Ishikawa (cell line): ENCODE data around the gene OGA.
A peak's percentile ranks its signal among the peaks of the same experiment; 100 is the strongest.

Experiments used
- CEBPB ChIP-seq: IDR thresholded peaks from 2 replicates; pipeline ENCODE4 v1.6.1; 2012
- CREB1 ChIP-seq: IDR thresholded peaks from 2 replicates; pipeline ENCODE4 v1.6.1; 2012; ENCODE audit warnings: low read depth
- EGR1 ChIP-seq: IDR thresholded peaks from 2 replicates; pipeline ENCODE4 v1.6.1; 2012
- EP300 ChIP-seq: IDR thresholded peaks from 2 replicates; pipeline ENCODE4 v1.6.1; 2012; ENCODE audit warnings: borderline replicate concordance
- FOXM1 ChIP-seq: IDR thresholded peaks from 2 replicates; pipeline ENCODE4 v1.6.1; 2012; ENCODE audit warnings: low read depth, borderline replicate concordance
- MAX ChIP-seq: IDR thresholded peaks from 2 replicates; pipeline ENCODE4 v1.6.1; 2012
- NFIC ChIP-seq: IDR thresholded peaks from 2 replicates; pipeline ENCODE4 v1.6.1; 2012
- RAD21 ChIP-seq: IDR thresholded peaks from 2 replicates; pipeline ENCODE4 v1.6.1; 2012; ENCODE audit warnings: low read depth
- TAF1 ChIP-seq: IDR thresholded peaks from 2 replicates; pipeline ENCODE4 v1.6.1; 2012; ENCODE audit warnings: low read depth, mild to moderate bottlenecking
- TCF12 ChIP-seq: IDR thresholded peaks from 2 replicates; pipeline ENCODE4 v1.6.1; 2012; ENCODE audit warnings: low read depth
- TEAD4 ChIP-seq: IDR thresholded peaks from 2 replicates; pipeline ENCODE4 v1.6.1; 2012
- YY1 ChIP-seq: IDR thresholded peaks from 2 replicates; pipeline ENCODE4 v1.6.1; 2012; ENCODE audit warnings: low read depth
- ZBTB7A ChIP-seq: IDR thresholded peaks from 2 replicates; pipeline ENCODE4 v1.6.1; 2012; ENCODE audit warnings: low read depth
- TF ChIP-seq, protein P1 (sequence below): IDR thresholded peaks from 2 replicates; pipeline ENCODE4 v1.6.1; 2012; ENCODE audit warnings: low read depth, mild to moderate bottlenecking
- TF ChIP-seq, protein P2 (sequence below): IDR thresholded peaks from 2 replicates; pipeline ENCODE4 v1.6.1; 2012

OGA gene

DNA sequence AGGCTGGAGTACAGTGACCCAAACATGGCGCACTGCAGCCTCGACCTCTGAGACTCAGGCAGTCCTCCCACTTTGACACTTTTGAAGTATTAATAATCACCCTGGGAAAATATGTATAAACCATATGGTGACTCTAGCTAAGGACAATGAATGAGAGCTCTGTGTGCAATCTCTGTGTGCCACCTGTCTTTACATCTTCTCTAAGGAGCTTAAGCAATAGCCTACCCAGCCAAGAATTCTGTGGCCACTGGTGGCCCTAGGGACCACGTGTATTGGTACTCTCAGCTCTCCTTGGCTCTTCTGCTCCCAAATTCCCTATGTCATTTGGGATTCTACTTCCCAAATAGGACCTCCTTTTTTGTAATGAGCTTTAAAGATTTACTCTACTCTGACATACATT, 66.0 kb downstream of the OGA start:
- no peak for TF ChIP-seq ZBTB7A
- no peak for TF ChIP-seq MAX
- no peak for TF ChIP-seq TEAD4
- TF ChIP-seq CEBPB = no peak
- no peak for TF ChIP-seq RAD21
- no peak for TF ChIP-seq CREB1
- TF ChIP-seq EGR1 = no peak
- no peak for TF ChIP-seq YY1
- TF ChIP-seq TCF12 = no peak
- no peak for TF ChIP-seq TAF1
- no peak for TF ChIP-seq EP300

DNA sequence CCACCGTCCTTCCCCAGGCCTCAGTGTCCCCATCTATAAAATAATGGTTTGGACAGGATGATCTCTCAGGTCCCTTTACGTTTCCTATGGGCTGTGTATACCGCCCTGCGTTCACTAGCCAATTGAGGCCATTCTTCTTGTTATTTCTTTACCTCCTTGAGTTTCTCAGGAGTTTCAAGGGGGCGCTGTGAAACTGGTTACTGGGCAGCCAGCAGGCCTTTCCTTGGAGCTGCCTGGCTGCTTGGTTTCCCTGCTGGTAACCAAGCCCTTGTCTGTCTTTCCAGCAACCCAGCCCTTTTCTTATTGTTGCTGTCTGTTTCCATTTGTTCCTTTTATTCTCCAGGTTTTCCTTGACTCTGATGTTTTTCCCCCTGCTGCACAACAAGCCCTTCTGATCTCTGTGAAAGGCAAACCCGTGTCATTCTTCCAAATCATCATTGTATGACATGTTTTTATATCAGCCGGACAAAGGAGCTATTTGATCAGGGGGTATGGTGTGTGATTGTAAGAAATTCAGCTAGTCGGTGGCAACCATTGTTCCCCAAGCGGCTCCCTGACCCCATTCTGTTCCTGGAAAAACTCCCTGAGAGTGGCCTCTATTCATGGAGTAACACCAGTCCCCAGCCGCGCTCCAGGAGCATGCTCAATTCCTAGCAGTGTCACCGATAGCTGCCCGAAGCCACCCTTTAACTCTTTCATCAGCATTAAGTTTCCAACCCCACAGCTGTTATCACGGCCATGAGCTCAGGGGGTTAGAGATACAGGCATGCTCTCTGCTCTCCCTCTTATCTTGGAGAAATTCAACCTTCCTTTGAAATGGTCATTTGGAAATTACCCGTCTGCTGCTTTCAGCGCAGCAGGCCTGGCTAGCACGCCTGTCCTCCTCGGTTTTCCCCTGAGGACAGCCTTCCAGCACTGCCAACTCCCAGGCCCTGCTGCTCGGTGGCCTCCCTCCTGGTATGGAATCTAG, 68.9 kb downstream of the OGA start:
- no peak for TF ChIP-seq MAX
- TF ChIP-seq RAD21 = peak; percentile 50
- no peak for TF ChIP-seq CREB1

DNA sequence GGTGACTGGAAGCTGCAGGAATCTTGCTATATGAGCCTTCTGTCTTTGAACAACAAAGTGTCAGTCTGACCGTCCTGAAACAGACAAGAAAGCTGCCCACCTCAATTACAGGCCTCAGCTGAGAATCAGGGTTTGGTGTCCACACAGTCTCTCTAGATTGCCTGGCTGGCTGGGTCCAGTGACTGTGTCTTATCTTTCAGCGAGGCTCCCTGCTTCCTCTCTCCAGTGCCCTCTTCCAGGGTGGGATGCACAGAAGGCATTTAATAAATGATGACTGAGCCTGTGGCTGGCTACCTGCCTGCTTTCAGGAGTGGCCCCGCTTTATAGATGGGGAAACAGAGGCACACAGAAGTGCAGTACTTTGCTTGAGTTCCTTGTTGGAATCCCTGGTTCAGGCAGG, 69.7 kb downstream of the OGA start:
- TF ChIP-seq ZBTB7A (no peak), TAF1 (no peak), RAD21 (no peak), EP300 (no peak), CEBPB (no peak), MAX (no peak), EGR1 (no peak), YY1 (no peak), CREB1 (no peak)
- TF ChIP-seq, protein P1, sequence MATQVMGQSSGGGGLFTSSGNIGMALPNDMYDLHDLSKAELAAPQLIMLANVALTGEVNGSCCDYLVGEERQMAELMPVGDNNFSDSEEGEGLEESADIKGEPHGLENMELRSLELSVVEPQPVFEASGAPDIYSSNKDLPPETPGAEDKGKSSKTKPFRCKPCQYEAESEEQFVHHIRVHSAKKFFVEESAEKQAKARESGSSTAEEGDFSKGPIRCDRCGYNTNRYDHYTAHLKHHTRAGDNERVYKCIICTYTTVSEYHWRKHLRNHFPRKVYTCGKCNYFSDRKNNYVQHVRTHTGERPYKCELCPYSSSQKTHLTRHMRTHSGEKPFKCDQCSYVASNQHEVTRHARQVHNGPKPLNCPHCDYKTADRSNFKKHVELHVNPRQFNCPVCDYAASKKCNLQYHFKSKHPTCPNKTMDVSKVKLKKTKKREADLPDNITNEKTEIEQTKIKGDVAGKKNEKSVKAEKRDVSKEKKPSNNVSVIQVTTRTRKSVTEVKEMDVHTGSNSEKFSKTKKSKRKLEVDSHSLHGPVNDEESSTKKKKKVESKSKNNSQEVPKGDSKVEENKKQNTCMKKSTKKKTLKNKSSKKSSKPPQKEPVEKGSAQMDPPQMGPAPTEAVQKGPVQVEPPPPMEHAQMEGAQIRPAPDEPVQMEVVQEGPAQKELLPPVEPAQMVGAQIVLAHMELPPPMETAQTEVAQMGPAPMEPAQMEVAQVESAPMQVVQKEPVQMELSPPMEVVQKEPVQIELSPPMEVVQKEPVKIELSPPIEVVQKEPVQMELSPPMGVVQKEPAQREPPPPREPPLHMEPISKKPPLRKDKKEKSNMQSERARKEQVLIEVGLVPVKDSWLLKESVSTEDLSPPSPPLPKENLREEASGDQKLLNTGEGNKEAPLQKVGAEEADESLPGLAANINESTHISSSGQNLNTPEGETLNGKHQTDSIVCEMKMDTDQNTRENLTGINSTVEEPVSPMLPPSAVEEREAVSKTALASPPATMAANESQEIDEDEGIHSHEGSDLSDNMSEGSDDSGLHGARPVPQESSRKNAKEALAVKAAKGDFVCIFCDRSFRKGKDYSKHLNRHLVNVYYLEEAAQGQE = no peak

DNA sequence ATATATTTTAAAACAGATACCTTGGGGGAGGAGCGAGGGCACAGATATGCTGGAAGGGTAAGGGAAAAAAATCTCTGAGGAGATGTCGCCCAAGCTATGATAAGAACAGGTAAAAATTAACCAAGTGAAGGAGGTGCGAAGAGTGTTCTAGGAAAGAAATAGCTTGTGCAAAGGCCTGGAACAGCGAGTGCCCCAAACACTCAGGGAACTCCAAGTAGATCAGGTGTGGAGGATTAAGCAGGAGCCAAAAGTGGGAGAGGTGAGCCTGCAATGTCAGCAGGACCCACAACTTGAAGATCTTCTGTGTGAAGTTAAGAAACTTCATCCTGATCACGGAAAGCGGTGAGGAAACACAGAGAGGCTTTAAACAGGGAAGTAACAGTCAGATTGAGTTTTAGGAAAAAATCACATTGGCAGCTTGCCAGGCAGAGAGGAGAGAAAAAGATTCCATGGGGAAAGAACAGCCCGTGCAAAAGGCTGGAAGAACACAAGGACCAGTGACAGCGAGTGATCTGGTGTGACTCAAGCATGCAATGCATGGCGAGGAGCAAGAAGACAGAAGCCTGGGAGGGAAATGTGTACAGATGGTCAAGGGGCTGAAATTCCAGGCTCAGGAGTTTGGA, 73.1 kb downstream of the OGA start:
- no peak for TF ChIP-seq TEAD4
- no peak for TF ChIP-seq TAF1
- TF ChIP-seq EGR1 = no peak
- no peak for TF ChIP-seq CEBPB
- no peak for TF ChIP-seq ZBTB7A
- no peak for TF ChIP-seq RAD21
- TF ChIP-seq FOXM1 = no peak
- TF ChIP-seq, protein P2, sequence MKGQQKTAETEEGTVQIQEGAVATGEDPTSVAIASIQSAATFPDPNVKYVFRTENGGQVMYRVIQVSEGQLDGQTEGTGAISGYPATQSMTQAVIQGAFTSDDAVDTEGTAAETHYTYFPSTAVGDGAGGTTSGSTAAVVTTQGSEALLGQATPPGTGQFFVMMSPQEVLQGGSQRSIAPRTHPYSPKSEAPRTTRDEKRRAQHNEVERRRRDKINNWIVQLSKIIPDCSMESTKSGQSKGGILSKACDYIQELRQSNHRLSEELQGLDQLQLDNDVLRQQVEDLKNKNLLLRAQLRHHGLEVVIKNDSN = no peak
- TF ChIP-seq EP300 = no peak
- TF ChIP-seq NFIC = no peak
- TF ChIP-seq MAX = no peak
- no peak for TF ChIP-seq CREB1
- TF ChIP-seq YY1 = no peak
- no peak for TF ChIP-seq TCF12
- TF ChIP-seq, protein P1 = no peak

- TF ChIP-seq EGR1 (no peak), FOXM1 (no peak), ZBTB7A (no peak), CEBPB (no peak), TAF1 (no peak), CREB1 (no peak), YY1 (no peak), TCF12 (no peak)
- TF ChIP-seq, protein P2 = no peak
Measured at GRCh38 chr10:101744267-101744666, 74.0 kb downstream of the OGA start.
